GM21737 (cell line): Measurements from ENCODE around the gene SIPA1L3.

ENCODE experiments used
- ATAC-seq: cut with Tn5 transposase; IDR thresholded peaks from one replicate; pipeline ENCODE4 v1.9.1; 2021; ENCODE audit warnings: mild to moderate bottlenecking, moderate library complexity; ENCODE audit not compliant: unreplicated experiment

SIPA1L3 gene

DNA sequence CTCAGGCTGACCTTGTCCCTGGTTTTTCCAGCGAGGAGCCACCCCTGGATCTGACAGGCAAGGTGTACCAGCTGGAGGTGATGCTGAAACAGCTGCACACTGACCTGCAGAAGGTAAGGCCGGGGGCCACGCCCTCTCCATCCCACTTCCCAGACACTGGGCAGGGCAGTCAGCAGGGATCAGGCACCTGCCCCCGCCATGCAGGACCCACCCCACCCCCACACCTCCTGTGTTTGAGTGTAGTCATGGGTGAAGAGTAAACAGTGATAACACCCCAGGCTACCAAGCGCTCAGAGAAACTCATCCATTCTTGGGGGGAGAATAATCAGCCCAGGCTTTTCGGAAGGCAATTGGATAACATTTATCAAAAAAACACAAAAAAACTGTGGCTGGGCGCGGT, 297.1 kb downstream of the SIPA1L3 start:
- ATAC-seq, result no peak

DNA sequence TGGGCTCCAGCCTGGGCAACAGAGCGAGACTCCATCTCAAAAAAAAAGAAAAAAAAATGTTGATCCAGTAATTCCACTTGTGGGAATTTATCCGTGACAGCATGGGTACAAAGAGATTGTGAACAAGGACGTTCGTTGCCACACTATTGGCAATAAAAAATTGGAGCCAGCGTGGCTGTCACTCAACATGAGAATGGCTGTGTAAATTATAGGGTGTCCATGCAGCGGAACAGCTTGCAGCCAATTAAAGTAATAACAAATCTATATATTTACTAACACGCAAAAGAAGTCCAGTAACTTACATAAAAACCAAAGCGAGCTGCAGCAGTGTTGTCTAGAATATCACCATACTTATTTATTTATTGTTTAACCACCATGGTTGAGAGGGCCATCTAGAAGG, 297.7 kb downstream of the SIPA1L3 start:
- no peak for ATAC-seq

DNA sequence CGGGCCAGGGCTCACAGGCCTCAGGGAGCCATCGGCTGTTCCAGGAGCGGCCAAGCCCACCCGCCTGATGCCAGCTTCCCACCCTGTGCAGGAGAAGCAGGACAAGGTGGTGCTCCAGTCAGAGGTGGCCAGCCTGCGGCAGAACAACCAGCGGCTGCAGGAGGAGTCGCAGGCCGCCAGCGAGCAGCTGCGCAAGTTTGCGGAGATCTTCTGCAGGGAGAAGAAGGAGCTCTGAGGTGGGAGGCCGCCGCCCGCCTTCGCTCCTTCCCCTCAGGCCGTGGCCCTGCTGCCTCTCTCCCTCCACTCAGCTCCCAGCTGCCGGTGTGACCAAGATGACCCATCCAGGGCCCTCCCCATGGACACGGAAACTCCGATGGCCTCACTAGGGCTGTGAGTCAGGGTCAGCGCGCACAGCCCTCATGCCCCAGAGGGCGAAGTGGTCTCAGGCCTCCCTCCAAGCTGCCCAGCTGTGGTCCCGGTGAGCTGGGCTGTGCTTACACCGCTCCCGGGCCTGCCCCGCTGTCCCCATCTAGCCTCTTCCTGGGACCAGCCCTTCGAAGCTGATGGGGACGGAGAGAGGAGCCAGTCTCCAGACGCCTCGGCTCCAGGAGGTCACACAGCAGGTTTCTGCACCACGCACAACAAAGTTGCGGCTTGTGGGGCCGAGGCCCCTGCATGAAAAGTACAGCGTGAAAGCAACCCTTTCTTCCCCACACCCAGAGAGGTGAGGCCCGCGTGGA, 299.2 kb downstream of the SIPA1L3 start:
- no peak for ATAC-seq

DNA sequence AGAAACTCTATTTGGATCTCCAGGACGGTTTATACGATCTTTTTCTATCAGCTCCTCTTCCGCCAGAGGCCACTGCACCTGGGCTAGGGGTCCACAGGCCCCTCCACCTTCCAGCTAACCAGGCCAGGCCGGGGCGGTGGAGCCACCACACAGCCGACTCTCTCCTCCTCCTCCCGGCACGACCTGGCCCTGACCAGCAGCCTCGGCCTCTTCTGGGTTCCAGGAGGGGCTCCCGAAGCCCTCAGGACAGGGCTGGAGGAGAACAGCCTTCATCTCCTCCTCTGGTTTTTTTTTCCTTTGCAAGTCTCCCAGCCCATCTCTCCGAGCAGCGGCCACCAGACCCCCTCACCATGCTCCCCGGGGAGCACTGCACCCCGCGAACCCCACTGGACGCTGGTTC, 299.9 kb downstream of the SIPA1L3 start:
- no peak for ATAC-seq

DNA sequence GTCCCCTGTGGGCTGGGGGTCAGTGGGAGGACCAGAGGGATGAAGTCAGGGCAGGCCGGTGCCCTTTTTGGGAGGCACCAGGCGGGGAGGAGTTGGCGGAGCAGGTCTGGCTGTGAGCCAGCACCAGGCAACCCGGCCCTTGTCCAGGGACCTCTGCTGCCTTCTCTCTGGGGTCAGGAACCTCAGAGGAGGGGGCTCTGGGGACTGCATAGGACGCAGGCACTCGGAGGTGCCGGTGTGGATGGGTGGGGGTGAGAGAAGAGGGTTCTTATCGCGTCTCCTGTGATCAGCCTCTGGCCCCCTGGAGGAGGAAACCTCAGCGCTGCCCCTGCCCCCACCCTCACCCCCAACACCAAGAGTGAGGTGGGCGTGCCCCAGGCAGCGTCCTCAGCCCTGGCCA, 300.5 kb downstream of the SIPA1L3 start:
- ATAC-seq, result no peak

DNA sequence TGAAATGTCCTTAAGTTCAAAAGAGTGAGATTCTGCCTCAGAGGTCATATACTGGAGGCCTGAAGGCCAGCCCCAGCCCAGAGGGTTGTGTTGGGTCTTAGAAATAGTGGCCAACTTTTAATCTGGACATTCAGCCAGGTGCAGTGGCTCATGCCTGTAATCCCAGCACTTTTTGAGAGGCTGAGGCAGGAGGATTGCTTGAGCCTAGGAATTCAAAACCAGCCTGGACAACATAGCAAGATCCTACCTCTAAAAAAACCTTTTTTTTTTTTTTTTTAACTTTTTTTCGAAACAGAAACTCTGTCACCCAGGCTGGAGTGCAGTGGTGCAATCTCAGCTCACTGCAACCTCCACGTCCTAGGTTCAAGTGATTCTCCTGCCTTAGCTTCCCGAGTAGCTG, 301.6 kb downstream of the SIPA1L3 start:
- no peak for ATAC-seq

DNA sequence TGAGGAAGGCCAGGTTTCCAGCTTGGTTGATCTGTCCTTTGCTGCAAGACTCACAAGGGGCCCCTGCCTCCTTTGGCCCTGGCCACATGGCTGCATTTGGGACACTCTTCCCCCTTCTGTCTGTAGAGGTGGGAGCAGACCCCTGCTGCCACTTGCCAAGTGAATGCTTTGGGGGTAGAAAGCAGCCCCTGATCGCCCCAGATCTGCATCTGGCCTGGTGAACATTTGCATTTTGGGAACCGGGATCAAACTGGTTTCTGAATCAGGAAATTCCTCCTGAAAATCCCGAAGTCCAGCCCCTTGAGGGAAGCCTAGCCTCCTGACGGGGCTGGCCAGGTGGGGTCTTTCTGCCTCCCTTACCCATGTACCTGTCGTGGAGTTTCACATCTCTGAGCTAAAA, 302.1 kb downstream of the SIPA1L3 start:
- ATAC-seq, result no peak

DNA sequence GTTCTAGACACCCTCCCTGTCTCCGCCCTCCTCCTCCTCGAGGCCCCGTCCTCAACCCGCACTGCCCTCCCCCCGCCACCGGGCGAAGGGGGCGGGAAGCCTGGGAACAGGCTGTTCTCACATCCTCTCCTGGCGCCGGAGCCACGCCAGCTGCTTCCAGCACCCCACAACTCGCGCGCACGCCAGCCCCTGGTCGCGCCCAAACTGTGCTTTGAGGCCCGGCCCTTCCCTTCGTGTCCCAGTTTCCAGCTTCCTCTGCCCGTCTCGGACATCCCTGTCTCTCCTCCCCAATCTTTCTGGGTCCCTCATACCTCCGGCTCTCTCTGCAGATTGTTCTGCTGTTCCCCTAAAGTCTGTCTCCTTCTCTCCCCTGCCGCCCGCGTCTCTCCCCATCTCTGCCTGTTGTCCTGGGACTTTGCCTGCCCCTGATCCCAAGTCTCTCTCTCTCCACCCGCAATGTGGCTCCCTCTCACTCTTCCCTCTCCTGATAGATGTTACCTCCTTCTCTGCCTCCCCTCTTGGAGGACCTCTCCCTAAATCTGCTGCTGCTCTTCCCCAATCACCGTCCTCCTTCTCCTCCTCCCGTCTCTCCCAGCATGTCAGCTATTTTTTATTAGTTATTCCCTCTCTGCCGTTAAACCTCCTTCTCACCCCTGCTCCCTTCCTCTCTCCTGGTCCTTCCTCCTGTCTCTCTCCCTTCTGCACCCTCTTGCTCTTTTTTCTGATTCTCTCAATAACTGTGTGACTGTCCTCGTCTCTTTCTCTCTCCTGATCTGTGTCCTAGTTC, 302.9 kb downstream of the SIPA1L3 start:
- no peak for ATAC-seq

DNA sequence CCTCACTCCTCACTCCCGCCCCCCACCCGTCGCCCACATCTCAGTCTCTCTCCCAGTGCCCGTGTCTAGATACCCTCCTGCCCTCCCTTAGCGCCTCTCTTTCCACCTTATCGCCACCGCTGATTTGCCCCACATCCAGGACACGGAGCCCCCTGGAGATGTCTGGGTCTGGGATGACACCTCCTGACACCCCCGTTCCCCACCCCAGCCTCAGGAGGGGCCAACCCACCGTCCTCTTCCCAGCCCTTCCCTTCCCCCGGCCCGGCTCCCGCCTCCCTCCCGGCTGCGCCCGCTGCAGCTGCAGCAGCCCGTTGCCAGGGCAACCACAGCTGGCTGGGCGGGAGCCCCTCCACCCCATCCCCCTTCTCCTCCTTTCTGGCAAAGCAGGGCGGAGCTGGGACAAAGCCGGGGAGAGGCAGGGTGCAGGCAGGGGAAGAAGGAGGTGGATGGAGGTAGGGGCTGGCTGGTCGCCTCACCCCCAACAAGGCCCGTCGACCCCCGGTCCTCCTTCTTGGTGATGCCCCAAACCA, 303.5 kb downstream of the SIPA1L3 start:
- no peak for ATAC-seq

DNA sequence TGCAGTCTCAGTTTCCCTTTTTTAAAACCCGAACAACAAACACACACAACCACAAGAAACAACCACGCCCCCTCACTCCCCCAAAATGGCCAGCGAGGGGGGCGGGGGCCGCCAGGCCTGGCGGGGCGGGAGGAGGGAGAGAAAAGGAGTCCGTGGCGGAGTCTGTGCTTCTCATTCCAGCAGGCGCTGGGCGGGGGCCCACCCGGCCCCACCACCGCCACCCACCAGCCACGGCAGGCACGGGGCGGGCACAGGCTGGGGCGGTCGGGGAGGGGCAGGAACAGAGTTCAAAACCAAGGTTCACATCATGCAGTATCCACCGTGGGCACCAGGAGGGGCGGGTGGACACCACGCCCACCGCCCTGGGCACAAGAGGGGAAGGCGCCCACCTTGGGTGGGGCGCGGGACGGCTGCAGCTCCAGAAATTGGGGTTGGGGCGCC, 304.2 kb downstream of the SIPA1L3 start:
- no peak for ATAC-seq

DNA sequence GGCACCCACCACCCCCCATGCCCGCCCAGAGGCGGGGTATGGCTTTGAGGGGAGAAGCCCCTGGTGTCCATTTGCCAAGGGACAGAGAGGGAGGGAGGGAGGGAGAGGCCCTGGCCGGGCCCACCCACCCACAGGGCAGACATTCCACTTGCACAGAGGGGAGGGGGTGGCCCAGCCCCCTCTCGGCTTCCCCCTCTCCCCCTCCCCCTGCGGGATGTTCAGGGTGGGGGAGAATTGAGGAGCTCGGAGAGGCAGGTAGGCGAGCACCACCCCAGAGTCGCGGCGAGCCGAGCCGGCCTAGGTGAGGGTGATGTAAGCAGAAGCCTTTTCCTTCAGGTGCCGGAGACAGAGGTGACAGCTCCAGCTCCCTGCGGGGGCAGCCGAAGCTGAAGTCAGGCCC, 304.8 kb downstream of the SIPA1L3 start:
- ATAC-seq, result no peak

DNA sequence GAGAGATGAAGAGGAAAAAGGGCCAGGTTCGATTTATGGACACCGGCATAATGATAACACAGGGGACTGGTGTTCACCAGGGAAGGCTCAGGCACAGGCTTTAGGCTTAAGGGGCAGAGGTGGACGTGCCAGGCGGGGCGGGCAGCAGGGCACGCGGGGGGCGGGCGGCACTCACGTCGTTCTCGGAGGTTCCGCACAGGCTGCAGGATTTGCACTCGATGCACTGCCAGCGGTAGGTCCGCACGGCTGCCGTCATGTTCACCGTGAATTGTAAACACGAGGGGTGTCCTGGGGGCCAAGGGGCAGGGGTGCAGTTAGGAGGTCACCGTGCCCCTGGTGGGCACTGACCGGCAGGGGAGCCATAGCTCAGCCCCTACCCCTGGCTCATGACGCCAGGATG, 306.5 kb downstream of the SIPA1L3 start:
- no peak for ATAC-seq

DNA sequence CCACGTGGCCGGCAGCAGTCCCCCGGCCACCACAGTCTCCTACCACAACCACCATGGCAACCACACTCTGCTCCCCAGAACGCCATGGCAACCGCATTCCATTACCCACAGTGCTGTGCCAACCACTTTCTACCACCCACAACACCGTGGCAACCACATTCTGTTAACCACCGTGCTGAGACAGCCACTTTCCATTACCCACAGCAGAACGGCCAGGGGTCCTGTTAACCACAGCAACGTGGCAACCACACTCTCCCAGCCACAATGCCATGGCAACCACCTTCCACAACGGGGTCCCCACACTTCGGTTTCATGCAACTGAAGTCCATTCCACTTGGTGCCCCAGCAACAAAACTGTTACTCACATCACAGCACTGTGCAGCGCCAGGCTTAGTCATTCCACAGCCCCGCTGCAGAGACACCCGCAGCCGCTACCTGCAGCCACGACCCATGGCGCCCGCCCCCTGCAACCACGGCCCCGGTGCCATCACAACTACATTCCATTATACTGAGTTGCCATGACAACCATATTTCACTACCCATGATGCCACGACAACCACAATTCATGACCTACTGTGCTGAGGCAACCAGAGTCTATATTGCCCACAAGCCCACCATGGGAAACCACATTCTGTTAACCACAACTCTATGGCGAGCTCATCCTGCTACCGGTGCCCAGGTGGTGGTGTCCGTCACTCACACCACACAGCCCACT, 307.1 kb downstream of the SIPA1L3 start:
- no peak for ATAC-seq

DNA sequence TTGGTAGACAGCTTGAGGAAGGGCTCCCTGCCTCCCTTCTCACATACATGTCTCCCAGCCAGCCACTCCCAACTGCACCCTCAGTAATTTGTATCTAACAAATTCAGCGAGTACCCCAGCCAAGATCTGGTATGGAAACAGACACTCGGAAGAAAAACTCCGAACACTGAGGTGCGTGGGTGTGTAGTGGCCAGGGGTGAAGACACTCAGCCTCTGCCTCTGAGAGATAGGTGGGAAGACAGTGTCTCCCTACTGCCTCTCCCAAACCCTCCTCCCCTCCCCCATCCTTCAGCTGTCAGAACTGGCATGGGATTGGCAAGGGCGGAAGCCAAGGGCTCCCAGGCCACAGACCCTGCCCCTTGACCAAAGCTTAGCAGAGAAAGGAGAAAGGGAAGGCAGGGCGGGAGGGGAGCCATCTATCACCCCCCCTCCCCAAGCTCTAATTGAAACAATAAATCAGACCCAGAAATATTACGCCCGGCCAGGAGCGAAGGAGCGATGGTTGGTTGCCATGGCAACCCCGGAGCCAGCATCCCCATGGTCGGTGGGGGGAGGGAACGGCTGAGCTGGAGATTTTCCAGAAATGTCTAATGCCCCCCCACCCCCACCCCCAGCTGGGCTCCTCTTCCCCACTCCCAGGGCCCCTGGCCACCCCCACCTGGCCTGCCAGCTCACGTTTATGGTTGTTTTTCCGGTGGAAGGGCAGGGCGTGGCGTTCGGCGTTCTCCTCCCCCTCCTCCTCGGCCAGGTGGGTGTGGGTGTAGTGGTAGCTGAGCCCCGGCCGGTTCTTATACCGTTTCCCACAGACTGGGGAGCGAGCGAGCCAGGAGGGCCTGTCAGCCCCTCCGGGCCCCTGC, 310.0 kb downstream of the SIPA1L3 start:
- no peak for ATAC-seq

DNA sequence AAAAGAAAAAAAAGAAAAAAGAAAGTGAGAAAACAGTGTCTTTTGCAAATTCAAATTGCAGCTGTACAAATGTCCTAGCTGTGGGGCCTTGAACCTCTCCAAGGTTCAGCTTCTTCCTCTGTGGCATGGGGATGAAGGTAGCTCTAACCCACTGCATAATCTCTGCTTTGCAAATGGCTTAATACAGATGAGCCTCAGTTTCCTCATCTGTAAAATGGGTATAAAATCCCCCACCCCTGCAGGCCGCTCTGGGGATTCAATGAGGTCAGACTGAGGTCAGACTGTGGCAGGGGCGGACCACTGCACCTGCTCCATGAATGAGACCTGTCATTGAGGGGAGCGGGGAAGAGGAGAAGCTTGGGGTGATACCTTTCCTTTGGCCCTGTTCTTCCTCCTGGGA, 311.2 kb downstream of the SIPA1L3 start:
- ATAC-seq, result no peak

DNA sequence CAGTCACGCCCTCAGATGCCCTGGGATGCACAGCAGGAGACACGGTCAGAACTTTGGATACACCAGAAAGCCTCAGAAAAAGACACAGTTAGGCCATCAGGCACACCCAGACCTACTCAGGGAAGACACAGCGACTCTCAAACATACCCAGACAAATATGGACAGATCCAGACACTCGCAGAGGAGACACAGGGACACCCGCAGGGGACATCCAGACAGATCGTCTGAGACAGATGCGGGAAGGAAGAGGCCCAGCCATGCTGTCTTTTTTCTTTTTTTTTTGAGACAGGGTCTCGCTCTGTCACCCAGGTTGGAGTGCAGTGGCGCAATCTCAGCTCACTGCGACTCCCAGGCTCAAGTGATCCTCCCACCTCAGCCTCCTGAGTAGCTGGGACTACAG, 312.2 kb downstream of the SIPA1L3 start:
- no peak for ATAC-seq

DNA sequence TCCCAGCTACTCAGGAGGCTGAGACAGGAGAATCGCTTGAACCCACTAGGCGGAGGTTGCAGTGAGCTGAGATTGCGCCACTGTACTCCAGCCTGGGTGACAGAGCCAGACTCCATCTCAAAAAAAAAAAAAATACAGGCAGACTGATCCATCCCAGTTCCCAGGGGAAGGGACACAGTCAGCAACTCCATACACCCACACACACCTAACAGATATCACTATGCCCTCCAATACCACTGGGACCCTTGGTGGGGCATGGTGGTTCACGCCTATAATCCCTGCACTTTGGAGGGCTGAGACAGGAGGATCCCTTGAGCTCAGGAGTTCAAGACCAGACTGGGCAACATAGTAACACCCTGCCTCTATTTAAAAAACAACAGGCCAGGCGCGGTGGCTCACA, 314.4 kb downstream of the SIPA1L3 start:
- no peak for ATAC-seq

DNA sequence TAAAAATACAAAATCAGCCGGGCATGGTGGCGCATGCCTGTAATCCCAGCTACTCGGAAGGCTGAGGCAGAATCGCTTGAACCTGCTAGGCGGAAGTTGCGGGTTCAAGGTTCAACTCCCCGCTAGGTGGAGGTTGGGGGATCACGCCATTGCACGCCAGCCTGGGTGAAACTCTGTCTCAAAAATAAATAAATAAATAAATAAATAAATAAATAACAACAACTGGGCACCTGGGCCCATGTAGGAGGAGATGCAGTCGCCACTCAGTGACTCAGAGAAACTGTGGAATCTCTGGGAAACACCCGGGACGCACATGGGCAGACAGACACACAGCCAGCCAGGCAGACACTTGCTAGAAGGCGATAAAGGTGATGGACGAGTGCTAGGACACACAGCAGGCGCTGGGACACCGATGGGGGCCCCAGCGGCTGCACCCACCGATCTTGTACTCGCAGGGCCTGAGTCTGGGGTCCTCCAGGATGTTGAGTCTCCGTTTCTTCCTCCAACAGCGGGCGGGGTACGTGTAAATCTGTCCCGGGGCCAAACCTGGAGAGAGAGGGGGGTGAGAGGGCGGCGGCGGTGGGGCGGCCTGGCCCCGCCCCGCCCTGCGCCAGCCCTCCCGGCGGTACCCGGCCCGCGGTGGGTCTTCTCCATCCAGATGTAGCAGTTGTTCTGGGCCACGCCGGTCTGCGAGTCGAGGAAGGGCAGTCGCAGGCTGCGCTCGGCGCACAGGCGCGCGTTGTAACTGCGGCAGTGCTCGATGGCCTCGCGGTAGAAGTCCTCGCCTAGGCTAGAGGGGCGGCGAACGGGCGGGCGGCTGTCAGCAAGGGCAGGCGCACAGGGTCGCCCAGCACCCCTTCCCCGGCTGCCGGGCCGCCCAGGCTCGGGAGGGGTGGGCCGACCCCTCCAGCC, 315.2 kb downstream of the SIPA1L3 start:
- no peak for ATAC-seq

DNA sequence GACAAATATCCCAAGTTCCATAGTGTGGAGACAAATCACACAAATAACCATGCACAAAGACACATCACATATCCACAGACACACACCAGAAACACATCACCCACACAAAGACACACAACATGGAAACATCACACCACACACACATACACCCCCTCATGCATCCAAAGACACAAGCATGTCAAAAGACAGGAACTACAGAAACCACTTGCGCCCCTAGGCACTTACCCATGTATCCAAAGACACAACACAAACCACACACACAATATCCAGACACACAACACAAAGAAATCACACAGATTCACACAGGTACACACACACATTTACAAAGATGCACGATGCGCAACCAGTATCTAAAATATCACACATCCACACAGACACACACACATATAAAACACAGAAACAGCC, 316.1 kb downstream of the SIPA1L3 start:
- no peak for ATAC-seq

DNA sequence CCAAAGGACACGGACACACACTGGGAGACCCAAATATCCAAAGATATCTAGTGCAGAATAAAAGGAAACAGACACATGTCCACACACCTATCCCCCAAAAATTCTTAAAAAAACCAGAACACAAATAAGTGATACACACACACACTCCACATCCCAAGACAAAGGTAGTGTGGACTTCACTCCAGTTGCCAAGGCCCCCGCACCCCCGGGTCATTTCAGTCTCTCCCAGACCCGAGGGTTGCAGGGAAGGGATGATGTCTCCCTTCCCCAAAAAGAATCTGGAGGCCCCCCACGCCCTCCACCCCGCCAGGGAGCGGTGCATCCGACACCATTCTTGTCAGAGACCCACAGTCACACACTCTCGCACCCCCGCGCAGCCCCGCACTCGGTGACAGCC, 316.6 kb downstream of the SIPA1L3 start:
- no peak for ATAC-seq
